GM12801 (cell line): ENCODE data around the gene MMP15.

ENCODE experiments used
- CTCF ChIP-seq: IDR thresholded peaks from one replicate; pipeline ENCODE4 v1.5.1; 2011; ENCODE audit warnings: control low read depth; ENCODE audit not compliant: insufficient read length; ENCODE audit errors: extremely low read depth

Gene MMP15

GRCh38 chr16:58042886-58043515 lies 17.4 kb downstream of the MMP15 start:
- no peak for TF ChIP-seq CTCF

GRCh38 chr16:58043571-58044155 lies 18.1 kb downstream of the MMP15 start:
- no peak for TF ChIP-seq CTCF

GRCh38 chr16:58044266-58045019 lies 18.9 kb downstream of the MMP15 start:
- no peak for TF ChIP-seq CTCF

- no peak for TF ChIP-seq CTCF
Observed at GRCh38 chr16:58045096-58045495, 19.5 kb downstream of the MMP15 start.

GRCh38 chr16:58046054-58046881 lies 20.7 kb downstream of the MMP15 start:
- no peak for TF ChIP-seq CTCF

GRCh38 chr16:58046936-58047335 lies 21.4 kb downstream of the MMP15 start:
- no peak for TF ChIP-seq CTCF
